LNCaP clone FGC (cell line): Measurements from ENCODE around the gene LRP8.

Experiments used
- DNase-seq: peaks from one replicate; pipeline ENCODE4 v3.0.0-alpha.2; 2011; ENCODE audit warnings: low read depth
- H3K4me3 ChIP-seq: 2 replicates; pipeline ENCODE4 v1.5.1; 2011; ENCODE audit warnings: mild to moderate bottlenecking, low read depth, low read length, control low read depth
- TF ChIP-seq, protein P1 (sequence below): IDR thresholded peaks from 2 replicates; pipeline ENCODE4 v1.5.1; 2012; ENCODE audit warnings: mild to moderate bottlenecking; ENCODE audit not compliant: control insufficient read depth, insufficient read depth; ENCODE audit errors: extremely low read depth

LRP8 gene

DNA sequence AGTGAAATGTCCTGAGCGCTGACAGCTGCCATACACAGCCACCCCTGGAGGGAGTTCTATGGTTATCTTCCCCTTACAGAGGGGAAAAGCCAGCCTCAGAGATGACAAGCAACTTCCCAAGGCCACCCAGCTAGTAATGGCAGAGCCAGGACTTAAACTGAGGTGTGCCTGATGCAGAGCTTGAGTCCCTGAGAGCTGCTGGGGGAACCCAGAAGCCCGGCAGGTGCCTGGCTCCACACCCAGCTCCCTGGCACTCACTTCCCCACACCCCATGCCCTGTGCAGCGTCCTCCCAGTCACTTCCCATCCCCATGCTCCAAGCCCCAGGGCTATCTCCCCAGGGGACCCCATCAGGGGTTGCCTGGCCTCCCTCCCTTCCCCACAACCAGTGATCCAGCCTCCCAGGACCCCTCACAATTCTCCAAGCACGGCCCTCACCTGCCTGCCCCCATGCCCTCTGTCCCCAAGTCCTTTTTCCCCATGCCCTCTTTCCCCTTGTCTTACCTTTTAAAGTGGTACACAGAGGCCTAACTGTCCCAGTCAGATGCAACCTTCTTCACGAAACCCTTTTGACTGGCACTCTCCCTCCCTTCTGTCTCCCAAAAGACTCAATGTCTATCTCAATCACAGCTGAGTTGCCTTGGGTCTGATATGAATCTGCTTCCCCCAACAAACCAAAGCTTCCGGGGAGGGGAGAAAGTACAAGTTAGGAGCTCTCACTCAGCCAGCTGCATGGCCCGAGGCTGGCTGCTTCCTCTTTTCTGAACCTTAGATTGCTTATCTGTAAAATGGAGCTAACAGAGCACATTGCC, 39.8 kb upstream of the LRP8 start:
- no peak for DNase-seq
- TF ChIP-seq, protein P1, sequence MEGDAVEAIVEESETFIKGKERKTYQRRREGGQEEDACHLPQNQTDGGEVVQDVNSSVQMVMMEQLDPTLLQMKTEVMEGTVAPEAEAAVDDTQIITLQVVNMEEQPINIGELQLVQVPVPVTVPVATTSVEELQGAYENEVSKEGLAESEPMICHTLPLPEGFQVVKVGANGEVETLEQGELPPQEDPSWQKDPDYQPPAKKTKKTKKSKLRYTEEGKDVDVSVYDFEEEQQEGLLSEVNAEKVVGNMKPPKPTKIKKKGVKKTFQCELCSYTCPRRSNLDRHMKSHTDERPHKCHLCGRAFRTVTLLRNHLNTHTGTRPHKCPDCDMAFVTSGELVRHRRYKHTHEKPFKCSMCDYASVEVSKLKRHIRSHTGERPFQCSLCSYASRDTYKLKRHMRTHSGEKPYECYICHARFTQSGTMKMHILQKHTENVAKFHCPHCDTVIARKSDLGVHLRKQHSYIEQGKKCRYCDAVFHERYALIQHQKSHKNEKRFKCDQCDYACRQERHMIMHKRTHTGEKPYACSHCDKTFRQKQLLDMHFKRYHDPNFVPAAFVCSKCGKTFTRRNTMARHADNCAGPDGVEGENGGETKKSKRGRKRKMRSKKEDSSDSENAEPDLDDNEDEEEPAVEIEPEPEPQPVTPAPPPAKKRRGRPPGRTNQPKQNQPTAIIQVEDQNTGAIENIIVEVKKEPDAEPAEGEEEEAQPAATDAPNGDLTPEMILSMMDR: no peak
- no peak overlapping the region for H3K4me3 ChIP-seq

DNA sequence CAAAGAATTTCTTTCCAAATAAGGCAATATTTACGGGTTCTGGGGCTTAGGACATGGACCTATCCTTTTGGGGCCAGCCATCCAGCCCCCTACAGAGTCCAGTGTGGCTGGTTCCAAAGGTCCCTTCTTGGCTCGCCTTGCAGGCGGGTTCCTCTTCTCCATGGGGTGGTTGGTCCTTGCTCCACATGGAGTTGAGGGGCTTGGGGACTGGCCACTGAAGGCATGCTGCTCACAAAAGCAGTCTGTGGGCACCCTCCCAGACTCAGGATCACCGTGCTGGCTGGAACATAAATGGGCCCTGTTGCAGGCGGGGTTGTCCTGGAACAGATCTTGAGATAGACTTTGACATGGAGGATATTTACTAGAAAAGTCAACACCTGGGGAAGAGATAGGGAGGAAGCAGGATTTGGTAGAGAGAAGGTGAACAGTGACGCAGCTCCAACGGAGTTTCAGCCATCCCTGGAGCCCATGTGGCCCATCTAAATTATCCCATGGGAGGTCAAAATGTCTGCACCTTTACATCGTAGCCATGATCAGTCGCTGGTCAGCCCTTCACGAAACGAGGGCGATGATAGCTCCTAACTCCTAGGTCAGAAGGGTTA, 39.1 kb upstream of the LRP8 start:
- no peak overlapping the region for H3K4me3 ChIP-seq
- TF ChIP-seq, protein P1: no peak
- no peak for DNase-seq

DNA sequence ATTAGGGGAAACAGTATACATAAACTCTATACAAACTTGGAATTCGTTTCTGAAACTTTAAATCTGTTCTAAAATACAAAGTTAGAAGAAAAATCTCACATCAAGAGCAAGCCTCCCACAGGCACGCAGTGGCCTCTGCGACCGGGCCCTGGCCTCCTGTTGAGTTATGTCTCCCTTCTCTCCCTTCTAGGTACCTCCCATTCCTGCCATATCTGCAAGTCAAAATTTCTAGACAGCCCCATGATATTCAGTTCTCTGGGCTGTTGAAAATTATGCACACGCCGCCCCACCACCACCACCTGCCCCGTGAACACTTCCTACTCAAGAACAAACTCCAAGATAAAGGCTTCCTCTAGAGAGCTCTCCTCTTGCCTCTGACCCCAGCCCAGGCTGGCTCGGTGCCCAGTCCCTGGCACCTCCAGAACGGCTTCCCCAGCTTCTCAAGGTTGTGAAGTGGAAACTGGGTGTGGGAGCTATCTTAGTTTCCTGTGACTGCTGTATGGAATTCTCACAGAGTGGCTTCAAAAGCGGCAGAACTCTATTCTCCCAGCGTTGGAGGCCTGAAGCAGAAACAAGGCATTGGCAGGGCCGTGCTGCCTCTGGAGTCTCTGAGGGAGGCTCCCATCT, 37.7 kb upstream of the LRP8 start:
- TF ChIP-seq, protein P1: no peak
- no peak for DNase-seq

DNA sequence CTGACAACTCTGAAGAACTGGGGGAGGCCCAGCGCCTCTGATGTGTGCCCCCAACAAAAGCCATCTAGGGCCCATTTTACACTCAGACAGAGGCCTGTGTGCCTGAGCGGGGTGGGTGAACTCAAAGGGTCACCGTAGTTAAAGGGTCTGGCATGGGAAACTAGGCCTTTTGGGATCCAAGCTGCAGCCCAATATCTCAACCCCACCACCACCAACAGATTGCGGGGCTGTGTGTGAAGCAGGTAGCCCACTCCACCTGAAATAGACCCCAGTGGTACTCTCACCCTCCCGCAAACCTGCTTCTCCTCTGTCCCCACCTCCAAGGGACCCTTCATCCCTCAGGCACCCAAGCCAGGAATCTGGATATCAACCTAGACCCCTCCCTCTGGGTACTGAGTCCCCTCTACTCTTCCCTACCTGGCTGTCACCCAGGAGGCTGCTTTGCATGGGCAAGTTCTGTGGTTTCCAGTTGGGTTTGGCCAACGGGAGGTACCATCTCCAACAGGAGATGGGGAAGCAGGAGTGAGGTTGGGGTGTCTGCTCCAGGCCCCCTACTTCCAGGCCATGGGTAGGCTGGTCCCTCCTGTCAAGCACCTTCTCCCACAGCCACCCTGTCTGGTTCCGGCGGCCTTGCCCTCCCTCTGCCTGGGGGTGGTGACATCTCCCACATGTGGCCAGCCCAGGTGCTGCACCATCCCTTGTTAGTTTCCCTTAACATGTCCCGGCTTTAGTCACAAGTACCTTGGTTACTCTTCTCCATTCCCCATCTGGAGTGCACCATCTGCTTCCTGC, 35.2 kb upstream of the LRP8 start:
- TF ChIP-seq, protein P1: no peak
- no peak for DNase-seq
- H3K4me3 ChIP-seq: no peak overlapping the region

More for the DNA sequence above, 37.7 kb upstream of the LRP8 start:
- no peak overlapping the region for H3K4me3 ChIP-seq

DNA sequence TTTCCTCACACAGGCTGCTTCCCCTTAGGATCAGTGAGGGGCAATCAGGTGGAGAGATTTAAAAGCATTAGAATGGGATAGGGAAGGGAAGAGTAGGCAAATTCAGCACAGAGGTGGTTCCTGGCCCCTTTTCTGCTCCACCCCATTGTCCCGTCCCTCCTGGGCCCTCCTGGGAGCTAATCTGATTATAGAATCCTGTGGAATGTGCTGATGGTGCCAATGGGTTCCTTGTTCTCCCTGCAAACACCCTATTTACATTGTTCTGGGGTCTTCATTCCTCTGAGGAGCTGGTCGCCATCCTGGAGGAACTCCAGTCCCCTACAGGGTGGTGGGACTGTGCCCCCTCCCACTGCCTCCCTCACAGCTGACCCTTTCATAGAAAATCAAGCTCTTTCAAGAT, 34.4 kb upstream of the LRP8 start:
- DNase-seq: no peak
- TF ChIP-seq, protein P1: no peak
- no peak overlapping the region for H3K4me3 ChIP-seq

DNA sequence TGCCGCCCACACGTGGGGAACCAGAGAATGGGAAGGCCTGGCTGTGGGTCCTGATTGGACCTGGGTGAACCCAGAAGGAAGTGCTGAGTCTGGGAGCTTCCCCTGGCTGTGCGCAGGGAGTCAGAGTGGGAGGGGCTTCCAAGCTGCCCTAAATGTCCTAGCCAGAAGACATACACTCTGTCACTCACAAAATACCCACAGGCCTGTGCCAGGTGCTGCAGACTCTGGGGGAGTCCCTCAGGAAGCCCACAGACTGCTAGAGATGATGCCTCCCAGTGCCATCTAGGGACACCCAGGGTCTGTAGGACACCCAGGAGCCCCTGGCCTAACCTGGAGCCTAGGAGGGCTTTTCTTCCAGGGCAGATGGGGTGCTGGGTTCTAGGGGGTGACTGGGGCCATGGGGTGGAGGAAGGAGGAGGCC, 33.7 kb upstream of the LRP8 start:
- TF ChIP-seq, protein P1: no peak
- no peak overlapping the region for H3K4me3 ChIP-seq
- DNase-seq: no peak
